Cardiac muscle cell (in vitro differentiated cells and primary cell): ENCODE results near the gene KDM3B. TPM values are rescaled to one million over a fixed set of nuclear protein-coding genes. Genes with fewer than 3 reads are reported as not detected.
"Not testable (repeated sequence)": the region's sequence is repeated elsewhere in the genome, so short reads cannot be mapped to it uniquely, and the experiment has no call there.

Source experiments
- DNase-seq, 2 donors: peaks; one replicate each; pipeline versions ENCODE4 v3.0.0 to v3.0.0-alpha.2; 2010 to 2017; ENCODE audit warnings: low read depth in 1 of 2, low spot score in 1 of 2
- H3K27ac ChIP-seq: fragments of 200-600 bp; sonication (generic); 2 replicates; pipeline ENCODE4 v1.5.1; 2016
- H3K27me3 ChIP-seq: fragments of 200-600 bp; sonication (generic); 2 replicates; pipeline ENCODE4 v1.6.0; 2016; ENCODE audit warnings: control low read depth
- H3K36me3 ChIP-seq: fragments of 200-600 bp; sonication (generic); 2 replicates; pipeline ENCODE4 v1.5.1; 2016; ENCODE audit warnings: control low read depth
- H3K4me1 ChIP-seq: fragments of 200-600 bp; sonication (generic); 2 replicates; pipeline ENCODE4 v1.8.1; 2017; ENCODE audit warnings: low read depth, mild to moderate bottlenecking, mixed run types
- H3K4me3 ChIP-seq: fragments of 200-600 bp; sonication (generic); 2 replicates; pipeline ENCODE4 v1.5.1; 2016; ENCODE audit warnings: mild to moderate bottlenecking
- H3K9me3 ChIP-seq: fragments of 200-600 bp; sonication (generic); 2 replicates; pipeline ENCODE4 v1.5.1; 2017; ENCODE audit warnings: low read depth, mild to moderate bottlenecking, control low read depth
- polyA plus RNA-seq: library from polyadenylated mRNA; unstranded; fragments of >200 nt; fragmentation: Nextera tagmentation; extraction: Ambion mirVana; gene quantifications from 2 replicates; pipeline ENCODE4 v1.2.1, GENCODE V29; 2016
- total RNA-seq: library from RNA; depleted of rRNA; stranded (reverse); fragments of >200 nt; gene quantifications from 2 replicates; pipeline ENCODE4 v1.2.3, GENCODE V29; 2016
- TF ChIP-seq, protein P1 (sequence below): IDR thresholded peaks from 2 replicates; pipeline ENCODE4 v1.5.1; 2012; ENCODE audit warnings: low read depth, mild to moderate bottlenecking, low read length

KDM3B gene
- total and polyA plus RNA-seq, 2 experiments from 2014 or later = 36.5 to 99.2 TPM

DNA sequence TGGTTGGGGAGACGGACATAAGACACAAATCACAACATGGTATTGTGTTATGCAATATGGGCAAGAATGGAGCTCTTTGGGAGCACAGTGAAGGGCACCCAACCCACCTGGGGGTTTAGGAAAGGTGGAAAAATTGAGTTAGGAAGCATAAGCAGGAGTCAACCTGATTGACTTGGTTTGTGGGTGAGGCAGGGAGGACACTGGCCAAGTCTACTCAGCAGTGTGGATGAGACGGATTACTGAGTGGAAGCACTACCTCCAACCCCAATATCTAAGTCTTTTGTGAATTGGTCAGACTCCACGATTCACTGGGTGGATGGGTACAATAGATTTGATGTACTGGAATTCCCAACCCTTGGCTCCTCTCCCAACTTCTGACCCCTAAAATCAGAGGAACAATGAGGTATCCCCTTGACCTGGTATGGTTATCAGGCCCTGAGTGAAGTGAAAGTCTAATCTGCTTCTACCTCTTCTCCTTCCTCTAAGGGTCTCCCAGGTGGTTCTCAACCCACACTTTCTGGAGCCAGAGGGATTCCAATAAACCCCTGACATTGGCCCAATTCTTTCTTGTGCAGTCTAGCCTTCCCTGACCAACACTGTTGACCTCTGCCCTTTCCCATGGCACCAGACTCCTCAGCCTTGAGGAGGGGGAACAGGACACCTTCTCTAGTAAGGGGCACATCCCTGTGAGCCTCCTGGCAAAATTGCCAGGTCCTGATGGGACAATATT is 118.0 kb downstream of the KDM3B start:
- Histone ChIP-seq H3K4me3 (no peak overlapping the region), H3K27ac (no peak overlapping the region), H3K36me3 (no peaks in the 10 kb centered on the region), H3K27me3 (peaks cover 15% of the 10 kb centered on the region), H3K4me1 (peaks cover 7% of the 10 kb centered on the region), H3K9me3 (no peaks in the 10 kb centered on the region)
- DNase-seq = no peak
- TF ChIP-seq, protein P1, sequence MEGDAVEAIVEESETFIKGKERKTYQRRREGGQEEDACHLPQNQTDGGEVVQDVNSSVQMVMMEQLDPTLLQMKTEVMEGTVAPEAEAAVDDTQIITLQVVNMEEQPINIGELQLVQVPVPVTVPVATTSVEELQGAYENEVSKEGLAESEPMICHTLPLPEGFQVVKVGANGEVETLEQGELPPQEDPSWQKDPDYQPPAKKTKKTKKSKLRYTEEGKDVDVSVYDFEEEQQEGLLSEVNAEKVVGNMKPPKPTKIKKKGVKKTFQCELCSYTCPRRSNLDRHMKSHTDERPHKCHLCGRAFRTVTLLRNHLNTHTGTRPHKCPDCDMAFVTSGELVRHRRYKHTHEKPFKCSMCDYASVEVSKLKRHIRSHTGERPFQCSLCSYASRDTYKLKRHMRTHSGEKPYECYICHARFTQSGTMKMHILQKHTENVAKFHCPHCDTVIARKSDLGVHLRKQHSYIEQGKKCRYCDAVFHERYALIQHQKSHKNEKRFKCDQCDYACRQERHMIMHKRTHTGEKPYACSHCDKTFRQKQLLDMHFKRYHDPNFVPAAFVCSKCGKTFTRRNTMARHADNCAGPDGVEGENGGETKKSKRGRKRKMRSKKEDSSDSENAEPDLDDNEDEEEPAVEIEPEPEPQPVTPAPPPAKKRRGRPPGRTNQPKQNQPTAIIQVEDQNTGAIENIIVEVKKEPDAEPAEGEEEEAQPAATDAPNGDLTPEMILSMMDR = no peak

DNA sequence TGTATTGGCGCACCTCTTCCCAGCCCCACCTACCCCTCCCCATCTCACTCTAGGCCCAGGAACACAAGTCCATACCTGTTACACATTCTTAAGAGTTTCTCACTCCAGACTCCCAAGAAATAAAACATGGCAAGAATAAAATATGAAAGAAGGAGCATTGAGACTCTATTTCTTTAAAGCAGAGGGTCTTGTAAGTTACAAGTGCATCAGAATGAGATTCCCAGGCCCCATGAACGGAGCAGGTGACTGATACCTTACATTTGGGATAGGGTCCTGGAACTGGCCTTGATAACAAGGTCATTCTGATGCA is 118.5 kb downstream of the KDM3B start:
- no peak overlapping the region for H3K27ac ChIP-seq
- H3K27me3 ChIP-seq = peaks cover 10% of the 10 kb centered on the region
- no peak overlapping the region for H3K4me3 ChIP-seq
- H3K4me1 ChIP-seq = peaks cover 4% of the 10 kb centered on the region
- TF ChIP-seq, protein P1 = no peak
- no peaks in the 10 kb centered on the region for H3K36me3 ChIP-seq
- DNase-seq = no peak
- no peaks in the 10 kb centered on the region for H3K9me3 ChIP-seq

DNA sequence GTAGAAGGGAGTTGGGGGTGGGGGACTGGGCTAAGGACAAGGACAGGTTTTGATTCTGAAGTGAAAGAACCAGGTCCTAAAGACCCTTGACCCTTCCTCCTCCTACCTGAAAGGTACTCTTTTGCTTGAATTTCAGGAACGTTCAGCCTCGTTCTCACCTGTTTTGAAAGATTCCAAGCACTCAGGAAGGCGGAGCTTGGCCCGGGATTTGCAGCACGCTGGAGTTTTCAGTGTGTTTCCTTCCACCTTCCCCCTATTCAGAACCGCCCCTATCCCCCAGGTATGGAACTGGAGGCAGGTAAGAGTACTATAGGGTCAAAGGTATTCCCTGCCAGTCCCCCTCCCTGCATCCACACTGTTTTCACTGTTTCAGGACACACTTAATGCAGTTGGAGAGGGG is 119.9 kb downstream of the KDM3B start:
- H3K36me3 ChIP-seq = no peaks in the 10 kb centered on the region
- H3K4me3 ChIP-seq = no peak overlapping the region
- H3K9me3 ChIP-seq = no peaks in the 10 kb centered on the region
- H3K27ac ChIP-seq = no peak overlapping the region
- no peaks in the 10 kb centered on the region for H3K27me3 ChIP-seq
- TF ChIP-seq, protein P1 = no peak
- DNase-seq = no peak
- H3K4me1 ChIP-seq = peaks cover 13% of the 10 kb centered on the region

DNA sequence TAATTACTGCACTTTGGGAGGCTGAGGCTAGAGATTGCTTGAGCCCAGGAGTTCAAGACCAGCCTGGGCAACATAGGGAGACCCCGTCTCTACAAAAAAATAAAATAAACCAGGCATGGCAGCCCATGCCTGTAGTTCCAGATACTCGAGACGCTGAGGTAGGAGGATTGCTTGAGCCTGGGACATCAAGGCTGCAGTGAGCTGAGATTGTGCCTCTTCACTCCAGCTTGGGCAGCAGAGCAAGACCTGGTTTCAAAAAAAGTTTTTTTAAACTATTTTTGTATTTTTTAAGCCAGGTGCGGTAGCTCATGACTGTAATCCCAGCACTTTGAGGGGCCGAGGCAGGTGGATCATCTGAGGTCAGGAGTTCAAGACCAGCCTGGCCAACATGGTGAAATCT is 120.7 kb downstream of the KDM3B start:
- H3K4me3 ChIP-seq, H3K36me3 ChIP-seq, H3K27me3 ChIP-seq, H3K27ac ChIP-seq, H3K9me3 ChIP-seq, DNase-seq: not testable (repeated sequence)
- peaks cover 13% of the 10 kb centered on the region for H3K4me1 ChIP-seq

DNA sequence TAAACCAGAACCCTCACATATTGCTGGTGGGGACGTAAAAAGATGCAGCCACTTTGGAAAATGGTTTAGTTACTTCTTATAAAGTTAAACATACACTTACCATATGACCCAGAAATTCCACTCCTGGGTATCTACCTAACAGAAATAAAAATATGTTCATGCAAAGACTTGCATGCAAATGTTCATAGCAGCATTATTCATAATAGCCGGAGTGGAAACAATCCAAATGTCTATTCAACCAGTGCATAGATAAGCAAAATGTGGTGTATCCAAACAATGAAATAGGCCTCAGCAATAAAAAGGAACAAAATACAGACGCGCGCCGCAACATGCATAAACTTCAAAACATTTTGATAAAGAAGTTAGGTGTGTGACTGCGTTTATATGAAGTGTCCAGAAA is 124.4 kb downstream of the KDM3B start:
- Histone ChIP-seq H3K27ac (peak overlapping the region; percentile 52), H3K27me3 (no peaks in the 10 kb centered on the region), H3K36me3 (no peaks in the 10 kb centered on the region), H3K9me3 (no peaks in the 10 kb centered on the region), H3K4me1 (peaks cover 13% of the 10 kb centered on the region), H3K4me3 (no peak overlapping the region)
- TF ChIP-seq, protein P1 = no peak
- DNase-seq = no peak

DNA sequence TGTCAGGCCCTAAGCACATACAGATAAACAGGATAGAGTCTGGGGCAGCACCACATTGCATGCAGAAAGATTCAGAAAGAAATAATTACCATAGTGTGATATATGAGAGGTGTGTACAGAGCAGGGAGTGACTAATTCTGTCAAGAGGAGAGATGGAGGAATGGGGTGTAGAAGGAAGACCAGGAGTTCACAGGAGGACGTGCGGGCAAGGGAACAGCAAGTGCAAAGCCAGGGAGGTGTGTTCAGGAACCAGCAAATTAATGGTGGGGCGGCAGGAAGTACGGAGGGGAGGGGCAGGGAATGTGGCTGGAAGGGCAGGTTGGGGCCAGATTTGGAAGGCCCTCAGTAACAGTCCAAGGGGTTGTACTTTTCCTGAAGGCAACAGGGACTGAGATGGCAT is 130.2 kb downstream of the KDM3B start:
- no peaks in the 10 kb centered on the region for H3K4me1 ChIP-seq
- TF ChIP-seq, protein P1 = no peak
- H3K9me3 ChIP-seq = no peaks in the 10 kb centered on the region
- no peak overlapping the region for H3K27ac ChIP-seq
- DNase-seq = no peak
- H3K27me3 ChIP-seq = no peaks in the 10 kb centered on the region
- H3K4me3 ChIP-seq = no peak overlapping the region
- H3K36me3 ChIP-seq = no peaks in the 10 kb centered on the region

Other genes starting within 250 kb of the KDM3B start
- gene NME5, start 213.3 kb upstream of the KDM3B start, total RNA-seq = 4.1 and 7.4 TPM in 2 replicates
- 8.6 and 10.4 TPM in 2 replicates for gene NME5, start 213.3 kb upstream of the KDM3B start, polyA plus RNA-seq
- 49.6 and 93.5 TPM in 2 replicates for gene BRD8, start 174.1 kb upstream of the KDM3B start, total RNA-seq
- 55.2 and 67.5 TPM in 2 replicates for gene BRD8, start 174.1 kb upstream of the KDM3B start, polyA plus RNA-seq
- 8.6 and 106 TPM in 2 replicates for gene KIF20A, start 173.6 kb upstream of the KDM3B start, total RNA-seq
- gene KIF20A, start 173.6 kb upstream of the KDM3B start, polyA plus RNA-seq = 7.2 and 127 TPM in 2 replicates
- gene CDC23, start 139.4 kb upstream of the KDM3B start, total RNA-seq = 26.0 and 26.5 TPM in 2 replicates
- 60.1 and 60.5 TPM in 2 replicates for gene CDC23, start 139.4 kb upstream of the KDM3B start, polyA plus RNA-seq
- gene GFRA3, start 78.1 kb upstream of the KDM3B start, total RNA-seq = 0.39 and 0.53 TPM in 2 replicates
- 0.51 TPM in 1 of 2 replicates, not detected in the other for gene GFRA3, start 78.1 kb upstream of the KDM3B start, polyA plus RNA-seq
- gene CDC25C, start 20.9 kb upstream of the KDM3B start, total RNA-seq = 2.7 and 16.2 TPM in 2 replicates
- 5.0 and 18.8 TPM in 2 replicates for gene CDC25C, start 20.9 kb upstream of the KDM3B start, polyA plus RNA-seq
- gene FAM53C, start 14.4 kb upstream of the KDM3B start, total RNA-seq = 31.1 and 45.4 TPM in 2 replicates
- gene FAM53C, start 14.4 kb upstream of the KDM3B start, polyA plus RNA-seq = 43.6 and 52.8 TPM in 2 replicates
- 42.2 and 56.6 TPM in 2 replicates for gene REEP2, start 86.4 kb downstream of the KDM3B start, total RNA-seq
- 46.7 and 53.5 TPM in 2 replicates for gene REEP2, start 86.4 kb downstream of the KDM3B start, polyA plus RNA-seq
- 11.7 and 13.9 TPM in 2 replicates for gene EGR1, start 112.8 kb downstream of the KDM3B start, total RNA-seq
- 24.5 and 30.5 TPM in 2 replicates for gene EGR1, start 112.8 kb downstream of the KDM3B start, polyA plus RNA-seq
- 50.6 and 53.4 TPM in 2 replicates for gene ETF1, start 190.6 kb downstream of the KDM3B start, total RNA-seq
- gene ETF1, start 190.6 kb downstream of the KDM3B start, polyA plus RNA-seq = 31.2 and 37.2 TPM in 2 replicates
- gene HSPA9, start 222.7 kb downstream of the KDM3B start, total RNA-seq = 292 and 298 TPM in 2 replicates
- gene HSPA9, start 222.7 kb downstream of the KDM3B start, polyA plus RNA-seq = 209 and 213 TPM in 2 replicates